HepG2 (cell line): ENCODE data around the gene PIK3R1. TPM values are rescaled to one million over a fixed set of nuclear protein-coding genes. Genes with fewer than 3 reads are reported as not detected.
A peak's percentile ranks its signal among the peaks of the same experiment; 100 is the strongest.

Source experiments
- ADNP ChIP-seq: sonication (generic); formaldehyde crosslinking; IDR thresholded peaks from 2 replicates; pipeline ENCODE4 v1.4.0; 2020; ENCODE audit warnings: missing genetic modification reagents
- ASH2L ChIP-seq: fragments of 300-600, 200-600 bp; sonication (generic); IDR thresholded peaks from 2 replicates; pipeline ENCODE4 v1.7.0; 2017; ENCODE audit warnings: low read depth, mild to moderate bottlenecking, moderate library complexity, mixed read lengths, low read length; ENCODE audit not compliant: insufficient read length
- CBX1 ChIP-seq: IDR thresholded peaks from one replicate; pipeline ENCODE4 v1.6.1; 2016; ENCODE audit warnings: antibody characterized with exemption, low read depth
- CCDC6 ChIP-seq: sonication (generic); formaldehyde crosslinking; IDR thresholded peaks from 2 replicates; pipeline ENCODE4 v1.8.1; 2022; ENCODE audit warnings: mild to moderate bottlenecking, missing genetic modification reagents, moderate library complexity
- KDM2A ChIP-seq: sonication (generic); formaldehyde crosslinking; IDR thresholded peaks from 2 replicates; pipeline ENCODE4 v1.4.0; 2020; ENCODE audit warnings: low read depth, missing genetic modification reagents, borderline replicate concordance
- MTF1 ChIP-seq: sonication (generic); formaldehyde crosslinking; IDR thresholded peaks from 2 replicates; pipeline ENCODE4 v1.5.0; 2020; ENCODE audit warnings: missing genetic modification reagents
- MXI1 ChIP-seq: IDR thresholded peaks from 3 replicates; pipeline ENCODE4 v1.6.1; 2012; ENCODE audit warnings: low read depth, low read length, inconsistent platforms, borderline replicate concordance
- MYC ChIP-seq: sonication (generic); formaldehyde crosslinking; IDR thresholded peaks from 2 replicates; pipeline ENCODE4 v1.9.0; 2021; ENCODE audit warnings: missing genetic modification reagents, borderline replicate concordance
- MZF1 ChIP-seq: sonication (generic); formaldehyde crosslinking; IDR thresholded peaks from 2 replicates; pipeline ENCODE4 v1.8.1; 2023; ENCODE audit warnings: mild to moderate bottlenecking, missing genetic modification reagents, borderline replicate concordance
- REL ChIP-seq: sonication (generic); formaldehyde crosslinking; conservative IDR thresholded peaks from 2 replicates; pipeline ENCODE4 v1.8.0; 2022; ENCODE audit warnings: mild to moderate bottlenecking, missing genetic modification reagents, moderate library complexity
- SALL1 ChIP-seq: sonication (generic); formaldehyde crosslinking; IDR thresholded peaks from 2 replicates; pipeline ENCODE4 v1.8.0; 2022; ENCODE audit warnings: mild to moderate bottlenecking, missing genetic modification reagents
- TFDP2 ChIP-seq: sonication (generic); formaldehyde crosslinking; IDR thresholded peaks from 2 replicates; pipeline ENCODE4 v1.4.0; 2020; ENCODE audit warnings: missing genetic modification reagents
- TGIF2 ChIP-seq: IDR thresholded peaks from 2 replicates; pipeline ENCODE4 v1.6.1; 2016; ENCODE audit warnings: control low read depth, missing compliant biosample characterization
- ZFAT ChIP-seq: sonication (generic); formaldehyde crosslinking; conservative IDR thresholded peaks from 2 replicates; pipeline ENCODE4 v1.8.1; 2023; ENCODE audit warnings: missing genetic modification reagents, inconsistent platforms
- ZFP1 ChIP-seq: IDR thresholded peaks from 2 replicates; pipeline ENCODE4 v1.6.1; 2016
- ZFY ChIP-seq: sonication (generic); formaldehyde crosslinking; IDR thresholded peaks from 2 replicates; pipeline ENCODE4 v1.4.0; 2020; ENCODE audit warnings: missing genetic modification reagents
- ZNF160 ChIP-seq: sonication (generic); formaldehyde crosslinking; IDR thresholded peaks from 2 replicates; pipeline ENCODE4 v1.8.0; 2022; ENCODE audit warnings: mild to moderate bottlenecking, inconsistent platforms, missing genetic modification reagents
- ZNF20 ChIP-seq: sonication (generic); formaldehyde crosslinking; IDR thresholded peaks from 2 replicates; pipeline ENCODE4 v1.4.0; 2020; ENCODE audit warnings: mild to moderate bottlenecking, moderate library complexity, missing genetic modification reagents
- ZNF264 ChIP-seq: sonication (generic); formaldehyde crosslinking; IDR thresholded peaks from 2 replicates; pipeline ENCODE4 v1.4.0; 2020; ENCODE audit warnings: missing genetic modification reagents
- ZNF329 ChIP-seq: sonication (generic); formaldehyde crosslinking; IDR thresholded peaks from 2 replicates; pipeline ENCODE4 v1.9.0; 2021; ENCODE audit warnings: low read depth, mild to moderate bottlenecking, missing genetic modification reagents
- ZNF343 ChIP-seq: sonication (generic); formaldehyde crosslinking; IDR thresholded peaks from 2 replicates; pipeline ENCODE4 v1.4.0; 2020; ENCODE audit warnings: mild to moderate bottlenecking, missing genetic modification reagents
- ZNF362 ChIP-seq: sonication (generic); formaldehyde crosslinking; IDR thresholded peaks from 2 replicates; pipeline ENCODE4 v1.4.0; 2020; ENCODE audit warnings: missing genetic modification reagents, mild to moderate bottlenecking, borderline replicate concordance
- ZNF562 ChIP-seq: sonication (generic); formaldehyde crosslinking; IDR thresholded peaks from 2 replicates; pipeline ENCODE4 v1.8.0; 2022; ENCODE audit warnings: missing genetic modification reagents, borderline replicate concordance
- ZNF614 ChIP-seq: IDR thresholded peaks from 2 replicates; pipeline ENCODE4 v1.6.1; 2018; ENCODE audit warnings: missing biosample characterization, missing genetic modification reagents, inconsistent platforms, borderline replicate concordance
- ZNF713 ChIP-seq: sonication (generic); formaldehyde crosslinking; IDR thresholded peaks from 2 replicates; pipeline ENCODE4 v1.4.0; 2020; ENCODE audit warnings: mild to moderate bottlenecking, missing genetic modification reagents
- ZNF740 ChIP-seq: sonication (generic); formaldehyde crosslinking; IDR thresholded peaks from 2 replicates; pipeline ENCODE4 v1.4.0; 2020; ENCODE audit warnings: missing genetic modification reagents
- ZNF773 ChIP-seq: sonication (generic); formaldehyde crosslinking; IDR thresholded peaks from 2 replicates; pipeline ENCODE4 v1.4.0; 2020; ENCODE audit warnings: missing genetic modification reagents, borderline replicate concordance
- ZNF790 ChIP-seq: sonication (generic); formaldehyde crosslinking; IDR thresholded peaks from 2 replicates; pipeline ENCODE4 v1.8.0; 2022; ENCODE audit warnings: missing genetic modification reagents, mild to moderate bottlenecking, borderline replicate concordance
- ZSCAN22 ChIP-seq: sonication (generic); formaldehyde crosslinking; IDR thresholded peaks from 2 replicates; pipeline ENCODE4 v1.4.0; 2020; ENCODE audit warnings: mild to moderate bottlenecking, missing genetic modification reagents
- polyA plus RNA-seq, 8 experiments: library from polyadenylated mRNA; depleted of rRNA in 3 of 8; stranded (reverse) in 7 of 8; unstranded in 1 of 8; fragments of >200 nt; fragmentation: Illumina TruSeq in 4 of 8; extraction: Trizol in 4 of 8; gene quantifications; 2 replicates each; pipeline versions ENCODE4 v1.2.1 to v1.2.3, GENCODE V29; 2011 to 2016; ENCODE audit warnings: low read depth in 4 of 8, missing spikeins in 1 of 8, mixed read lengths in 1 of 8; ENCODE audit not compliant: insufficient read depth in 1 of 8
- total RNA-seq, 5 experiments: library from RNA; depleted of rRNA; stranded (reverse); fragments of >200 nt; fragmentation: Illumina TruSeq; extraction: Trizol; gene quantifications; 2 replicates each; pipeline ENCODE4 v1.2.3, GENCODE V29; 2016; ENCODE audit warnings: low read depth in 1 of 5
- TF ChIP-seq, protein P1 (sequence below): IDR thresholded peaks from 2 replicates; pipeline ENCODE4 v1.6.1; 2016; ENCODE audit warnings: control low read depth
- TF ChIP-seq, protein P2 (sequence below): sonication (generic); formaldehyde crosslinking; IDR thresholded peaks from 2 replicates; pipeline ENCODE4 v1.8.1; 2023; ENCODE audit warnings: mild to moderate bottlenecking, missing genetic modification reagents, borderline replicate concordance

Gene PIK3R1
- total and polyA plus RNA-seq, 2 of the 13 experiments (the other 11 are each of a cell fraction or from before 2014, with no cell fraction given): 8.4 to 21.3 TPM

- TF ChIP-seq, protein P1, sequence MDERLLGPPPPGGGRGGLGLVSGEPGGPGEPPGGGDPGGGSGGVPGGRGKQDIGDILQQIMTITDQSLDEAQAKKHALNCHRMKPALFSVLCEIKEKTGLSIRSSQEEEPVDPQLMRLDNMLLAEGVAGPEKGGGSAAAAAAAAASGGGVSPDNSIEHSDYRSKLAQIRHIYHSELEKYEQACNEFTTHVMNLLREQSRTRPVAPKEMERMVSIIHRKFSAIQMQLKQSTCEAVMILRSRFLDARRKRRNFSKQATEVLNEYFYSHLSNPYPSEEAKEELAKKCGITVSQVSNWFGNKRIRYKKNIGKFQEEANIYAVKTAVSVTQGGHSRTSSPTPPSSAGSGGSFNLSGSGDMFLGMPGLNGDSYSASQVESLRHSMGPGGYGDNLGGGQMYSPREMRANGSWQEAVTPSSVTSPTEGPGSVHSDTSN (CRISPR knock-in tag): no peak
- TF ChIP-seq TFDP2 (CRISPR knock-in tag) (no peak), TGIF2 (no peak), ZFP1 (CRISPR knock-in tag) (no peak), ZNF614 (CRISPR knock-in tag) (0 out of 2 replicates have a peak, but pooled peaks have one; percentile 37), SALL1 (peak; percentile 79), ZNF329 (CRISPR knock-in tag) (no peak), ASH2L (no peak), ADNP (CRISPR knock-in tag) (no peak), ZNF160 (CRISPR knock-in tag) (no peak), ZNF343 (no peak), ZNF562 (CRISPR knock-in tag) (no peak), ZNF362 (CRISPR knock-in tag) (no peak), CCDC6 (CRISPR knock-in tag) (no peak), MYC (CRISPR knock-in tag) (no peak), ZNF790 (no peak), ZSCAN22 (CRISPR knock-in tag) (no peak), REL (CRISPR knock-in tag) (no peak), ZNF740 (CRISPR knock-in tag) (no peak), ZNF20 (CRISPR knock-in tag) (no peak), KDM2A (CRISPR knock-in tag) (no peak), CBX1 (no peak), MTF1 (no peak), ZNF264 (0 out of 2 replicates have a peak, but pooled peaks have one; percentile 56), ZNF773 (CRISPR knock-in tag) (no peak), ZFY (CRISPR knock-in tag) (no peak), ZFAT (CRISPR knock-in tag) (no peak), MZF1 (no peak), MXI1 (no peak), ZNF713 (CRISPR knock-in tag) (no peak)
- TF ChIP-seq, protein P2, sequence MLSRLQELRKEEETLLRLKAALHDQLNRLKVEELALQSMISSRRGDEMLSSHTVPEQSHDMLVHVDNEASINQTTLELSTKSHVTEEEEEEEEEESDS (CRISPR knock-in tag): no peak
Observed at GRCh38 chr5:68271124-68271523, 55.6 kb downstream of the PIK3R1 start (continued).
